GM21360 (cell line): Measurements from ENCODE around the gene PSRC1.
A peak's percentile ranks its signal among the peaks of the same experiment; 100 is the strongest.

ENCODE experiments used
- ATAC-seq: cut with Tn5 transposase; IDR thresholded peaks from one replicate; pipeline ENCODE4 v1.9.1; 2021; ENCODE audit warnings: mild to moderate bottlenecking, moderate library complexity; ENCODE audit not compliant: unreplicated experiment

PSRC1 gene

DNA sequence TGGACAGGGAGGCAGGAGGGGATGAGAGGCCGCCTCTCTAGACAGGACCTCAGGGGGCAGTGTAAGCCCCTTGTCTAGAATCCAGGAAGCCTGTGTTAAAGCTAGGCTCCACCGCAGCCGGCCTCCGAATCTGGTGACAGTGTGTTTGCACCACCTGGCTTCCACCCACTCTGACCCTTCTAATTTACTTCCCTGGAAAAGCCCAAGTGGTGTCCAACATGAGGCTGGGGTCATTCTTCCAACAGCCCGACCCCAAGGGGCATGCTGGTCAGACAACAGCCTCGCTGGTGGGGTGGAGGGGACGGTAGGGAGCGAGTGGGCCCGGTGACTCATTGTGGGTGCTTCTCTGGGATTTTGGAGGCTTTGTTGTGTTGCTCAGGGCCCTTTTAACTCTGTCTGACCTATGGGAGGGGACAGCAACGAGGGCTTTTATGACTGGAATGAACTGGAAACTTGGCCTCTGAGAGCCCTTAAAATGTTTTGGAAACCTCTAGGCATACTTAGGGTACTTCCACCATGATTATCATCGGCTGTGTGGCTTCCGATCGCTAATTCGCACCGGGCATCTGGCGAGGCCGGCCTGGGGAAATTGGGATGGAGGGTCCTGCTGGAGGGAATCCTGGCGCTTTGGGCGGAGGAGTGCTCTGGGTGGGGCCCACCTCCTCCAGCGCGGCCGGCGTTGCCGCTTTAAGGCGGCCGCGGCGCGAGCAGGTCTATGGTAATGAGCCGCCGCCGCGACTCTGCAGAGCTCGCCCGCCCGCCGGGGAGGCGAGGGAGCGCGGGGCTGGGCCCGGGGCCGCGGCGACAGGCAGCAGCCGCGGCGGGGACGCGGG is 33.9 kb downstream of the PSRC1 start, which contains the start of gene CELSR2:
Gene CELSR2 (plus strand): TSS at position 743 of the 833 bp plus-strand sequence. CDS start 541 bp downstream, outside the sequence.
- peak; percentile 75 for ATAC-seq

DNA sequence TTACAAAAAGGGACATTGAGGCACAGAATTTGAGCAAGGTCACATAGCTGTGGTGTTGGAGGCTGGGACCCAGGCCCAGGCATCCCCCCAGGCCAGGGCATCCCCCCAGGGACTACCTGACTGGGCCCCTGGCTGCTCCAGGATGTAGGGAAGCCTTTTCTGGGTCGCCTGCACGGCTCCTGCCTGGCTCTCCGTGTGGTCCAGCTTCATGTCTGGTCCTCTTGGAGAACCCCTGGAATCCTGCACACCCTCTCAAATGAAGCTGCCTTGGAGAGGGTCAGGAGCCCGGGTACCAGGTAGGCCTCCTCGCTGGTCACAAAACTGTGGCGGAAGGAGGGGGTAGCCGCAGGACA is 34.5 kb downstream of the PSRC1 start:
- ATAC-seq: no peak

- no peak for ATAC-seq
These were observed 35.3 kb downstream of the PSRC1 start for GRCh38 chr1:109247401-109248365.

- no peak for ATAC-seq
These were observed 36.8 kb downstream of the PSRC1 start for GRCh38 chr1:109246141-109246551.

GRCh38 chr1:109243860-109244552 is 38.9 kb downstream of the PSRC1 start:
- ATAC-seq: no peak

DNA sequence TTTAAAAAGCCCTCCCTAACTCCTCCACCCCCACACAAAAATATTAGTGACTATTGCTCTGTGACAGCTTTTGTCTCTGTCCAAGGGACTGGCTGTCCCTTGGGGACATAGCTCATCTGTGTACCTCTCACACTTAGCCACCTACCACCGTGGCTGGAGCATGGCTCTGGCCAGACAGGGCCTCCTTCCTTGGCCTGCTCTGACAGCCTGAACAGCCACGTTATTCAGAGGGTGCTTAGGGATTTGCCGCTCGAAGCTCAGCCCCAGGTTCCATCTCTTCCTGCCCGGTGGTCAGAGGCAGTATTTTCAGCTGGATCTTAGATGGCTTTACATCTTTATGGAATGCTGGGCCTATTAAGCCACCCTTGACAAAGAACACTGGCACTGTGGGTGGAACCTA is 39.7 kb downstream of the PSRC1 start:
- no peak for ATAC-seq

- ATAC-seq: no peak
These were observed 40.6 kb downstream of the PSRC1 start for GRCh38 chr1:109242387-109242786.

- ATAC-seq: no peak
These were observed 41.1 kb downstream of the PSRC1 start for GRCh38 chr1:109241841-109242345.

DNA sequence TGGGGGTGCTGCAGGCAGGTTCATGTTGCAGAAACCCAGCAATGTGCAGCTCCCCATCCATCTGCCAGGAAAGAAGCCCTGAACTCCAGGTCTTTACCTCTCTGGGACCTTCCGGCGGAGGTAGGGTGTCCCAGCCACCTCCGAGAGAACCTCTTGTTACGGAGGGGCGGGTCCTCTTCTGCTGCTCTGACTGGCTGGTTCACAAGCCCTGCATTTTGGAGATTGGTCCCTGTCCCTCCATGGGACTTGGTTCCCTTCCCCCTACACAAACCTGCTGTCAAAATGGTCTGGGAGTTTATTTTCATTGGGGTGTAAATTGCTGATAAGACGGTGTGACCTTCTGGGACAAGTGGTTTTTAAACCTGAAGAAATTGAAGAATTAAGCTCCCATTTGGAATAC is 41.6 kb downstream of the PSRC1 start:
- no peak for ATAC-seq

GRCh38 chr1:109240158-109241152 is 42.5 kb downstream of the PSRC1 start:
- ATAC-seq: no peak

- peak; percentile 63 for ATAC-seq
These were observed 43.4 kb downstream of the PSRC1 start for GRCh38 chr1:109239409-109240068.

- ATAC-seq: no peak
These were observed 43.9 kb downstream of the PSRC1 start for GRCh38 chr1:109239047-109239408.

DNA sequence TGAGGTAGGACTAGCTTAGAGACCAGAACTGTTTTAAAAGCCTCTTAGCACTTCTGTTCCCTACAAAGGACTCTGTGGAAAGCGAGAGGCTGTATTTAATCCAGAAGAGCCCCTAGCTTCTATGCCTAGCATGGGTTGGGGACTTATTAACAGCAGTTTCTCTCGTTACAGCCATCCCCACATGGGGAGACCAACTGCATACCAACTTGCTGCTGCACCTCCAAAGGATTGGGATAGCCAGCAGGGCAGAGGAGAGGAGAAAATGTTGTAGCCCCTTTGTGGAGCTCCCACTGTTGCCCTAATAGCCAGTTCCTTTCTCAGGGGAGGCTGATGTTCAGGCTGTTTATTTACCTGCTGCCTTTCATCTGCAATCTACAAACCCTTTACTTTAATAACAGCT is 44.6 kb downstream of the PSRC1 start:
- ATAC-seq: no peak

GRCh38 chr1:109237512-109237911 is 45.4 kb downstream of the PSRC1 start:
- ATAC-seq: no peak

- no peak for ATAC-seq
These were observed 47.8 kb downstream of the PSRC1 start for GRCh38 chr1:109235137-109235536.

GRCh38 chr1:109231066-109231465 is 51.9 kb downstream of the PSRC1 start:
- ATAC-seq: no peak
